Measurements from ENCODE around the gene SPANXN5. TPM values are rescaled to one million over a fixed set of nuclear protein-coding genes. Genes with fewer than 3 reads are reported as not detected.
"Not testable (repeated sequence)": the region's sequence is repeated elsewhere in the genome, so short reads cannot be mapped to it uniquely, and the experiment has no call there.

SPANXN5 gene, protein sequence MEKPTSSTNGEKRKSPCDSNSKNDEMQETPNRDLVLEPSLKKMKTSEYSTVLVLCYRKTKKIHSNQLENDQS
- not detected for total RNA-seq
- not detected for polyA plus RNA-seq (2013, experiment 1 of 2)
- polyA plus RNA-seq (2013, experiment 2 of 2): not detected
- long read RNA-seq, experiment 1: 0 reads
- long read RNA-seq, experiment 2: 0 reads
- long read RNA-seq, experiment 3: 0 reads
- long read RNA-seq, experiment 4: 0 reads

DNA sequence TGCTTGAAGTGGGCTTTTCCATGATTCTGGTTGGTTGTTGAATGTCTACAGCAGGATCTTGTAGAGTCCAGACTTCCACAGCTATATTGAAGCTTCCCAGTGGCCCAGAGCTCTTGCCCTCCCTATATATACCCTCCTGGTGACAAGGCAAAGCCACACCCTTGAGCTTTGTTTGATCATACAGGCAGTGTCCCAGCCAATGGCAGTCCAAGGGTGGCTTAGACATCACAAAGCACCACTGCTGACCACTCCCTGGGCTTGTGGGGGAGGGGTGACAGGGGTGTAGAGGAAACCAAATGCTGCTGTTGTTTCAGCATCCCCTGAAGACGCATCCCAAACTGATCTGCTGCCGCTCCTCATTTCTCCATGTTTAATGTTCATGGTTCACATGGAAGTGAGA, at the start of gene SPANXN5:
Gene SPANXN5, minus strand, starts transcription at position 101 of the 400 bp plus-strand sequence. Its CDS starts 79 bp downstream, at position 22.
- H3K4me3 ChIP-seq (ENCODE audit: low read length); H3K27me3 ChIP-seq (ENCODE audit: control insufficient read depth, insufficient read depth, low read length, poor library complexity, severe bottlenecking); H3K9me3 ChIP-seq (ENCODE audit: control insufficient read depth, low read length); H3K36me3 Mint-ChIP-seq (ENCODE audit: low read depth); H3K4me3 Mint-ChIP-seq; H3K27ac Mint-ChIP-seq; H3K36me3 ChIP-seq (ENCODE audit: control insufficient read depth, insufficient read depth, low read length); H3K27ac ChIP-seq (ENCODE audit: low read depth, low read length); DNase-seq; H3K9ac ChIP-seq (ENCODE audit: extremely low read depth, low read length, poor library complexity, severe bottlenecking); H3K4me1 Mint-ChIP-seq; H3K4me1 ChIP-seq (ENCODE audit: control insufficient read depth, insufficient read depth, low read length): not testable (repeated sequence)
- Mint-ChIP-seq H3K27me3 (ENCODE audit: insufficient read depth) (peaks cover 16% of the 10 kb centered on the region), H3K9me3 (peaks cover 32% of the 10 kb centered on the region)
- 40% methylated on average over 1 of the region's 2 CpGs; no CpG with 5 or more reads in 1 of the 2 experiments for WGBS, 2 experiments (ENCODE audit: insufficient coverage in 1 of 2, insufficient read length in 1 of 2)

DNA sequence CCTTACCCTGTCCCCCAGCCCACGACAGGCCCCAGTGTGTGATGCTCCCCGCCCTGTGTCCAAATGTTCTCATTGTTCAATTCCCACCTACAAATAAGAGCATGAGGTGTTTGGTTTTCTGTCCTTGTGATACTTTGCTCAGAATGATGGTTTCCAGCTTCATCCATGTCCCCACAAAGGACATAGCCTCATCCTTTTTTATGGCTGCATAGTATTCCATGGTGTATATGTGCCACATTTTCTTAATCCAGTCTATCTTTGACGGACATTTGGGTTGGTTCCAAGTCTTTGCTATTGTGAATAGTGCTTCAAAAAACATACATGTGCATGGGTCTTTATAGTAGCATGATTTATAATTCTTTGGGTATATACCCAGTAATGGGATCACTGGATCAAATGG, 46.4 kb upstream of the SPANXN5 start:
- H3K27me3 ChIP-seq (ENCODE audit: control insufficient read depth, insufficient read depth, low read length, poor library complexity, severe bottlenecking); H3K4me1 Mint-ChIP-seq; H3K27ac Mint-ChIP-seq; H3K36me3 Mint-ChIP-seq (ENCODE audit: low read depth); DNase-seq; H3K27ac ChIP-seq (ENCODE audit: low read depth, low read length); H3K4me3 ChIP-seq (ENCODE audit: low read length); H3K36me3 ChIP-seq (ENCODE audit: control insufficient read depth, insufficient read depth, low read length); H3K4me3 Mint-ChIP-seq; H3K9me3 ChIP-seq (ENCODE audit: control insufficient read depth, low read length); H3K9ac ChIP-seq (ENCODE audit: extremely low read depth, low read length, poor library complexity, severe bottlenecking); H3K4me1 ChIP-seq (ENCODE audit: control insufficient read depth, insufficient read depth, low read length): not testable (repeated sequence)
- WGBS, 2 experiments (ENCODE audit: insufficient coverage in 1 of 2, insufficient read length in 1 of 2): 54 to 100% methylated on average over 1 to 2 of the region's 3 CpGs
- Mint-ChIP-seq H3K27me3 (ENCODE audit: insufficient read depth) (peaks cover 24% of the 10 kb centered on the region), H3K9me3 (peaks cover 53% of the 10 kb centered on the region)

- Histone ChIP-seq H3K27me3 (ENCODE audit: control insufficient read depth, insufficient read depth, low read length, poor library complexity, severe bottlenecking) (no peaks in the 10 kb centered on the region), H3K9ac (ENCODE audit: extremely low read depth, low read length, poor library complexity, severe bottlenecking) (no peak overlapping the region), H3K27ac (ENCODE audit: low read depth, low read length) (no peak overlapping the region), H3K36me3 (ENCODE audit: control insufficient read depth, insufficient read depth, low read length) (no peaks in the 10 kb centered on the region), H3K4me1 (ENCODE audit: control insufficient read depth, insufficient read depth, low read length) (no peaks in the 10 kb centered on the region), H3K9me3 (ENCODE audit: control insufficient read depth, low read length) (no peaks in the 10 kb centered on the region), H3K4me3 (ENCODE audit: low read length) (no peak overlapping the region)
- WGBS, 2 experiments (ENCODE audit: insufficient coverage in 1 of 2, insufficient read length in 1 of 2): 90% methylated on average over 1 of the region's 2 CpGs; no CpG with 5 or more reads in 1 of the 2 experiments
- H3K36me3 Mint-ChIP-seq (ENCODE audit: low read depth): no peaks in the 10 kb centered on the region
- no peaks in the 10 kb centered on the region for H3K4me1 Mint-ChIP-seq
- DNase-seq: no peak
- TF ChIP-seq, protein P1, sequence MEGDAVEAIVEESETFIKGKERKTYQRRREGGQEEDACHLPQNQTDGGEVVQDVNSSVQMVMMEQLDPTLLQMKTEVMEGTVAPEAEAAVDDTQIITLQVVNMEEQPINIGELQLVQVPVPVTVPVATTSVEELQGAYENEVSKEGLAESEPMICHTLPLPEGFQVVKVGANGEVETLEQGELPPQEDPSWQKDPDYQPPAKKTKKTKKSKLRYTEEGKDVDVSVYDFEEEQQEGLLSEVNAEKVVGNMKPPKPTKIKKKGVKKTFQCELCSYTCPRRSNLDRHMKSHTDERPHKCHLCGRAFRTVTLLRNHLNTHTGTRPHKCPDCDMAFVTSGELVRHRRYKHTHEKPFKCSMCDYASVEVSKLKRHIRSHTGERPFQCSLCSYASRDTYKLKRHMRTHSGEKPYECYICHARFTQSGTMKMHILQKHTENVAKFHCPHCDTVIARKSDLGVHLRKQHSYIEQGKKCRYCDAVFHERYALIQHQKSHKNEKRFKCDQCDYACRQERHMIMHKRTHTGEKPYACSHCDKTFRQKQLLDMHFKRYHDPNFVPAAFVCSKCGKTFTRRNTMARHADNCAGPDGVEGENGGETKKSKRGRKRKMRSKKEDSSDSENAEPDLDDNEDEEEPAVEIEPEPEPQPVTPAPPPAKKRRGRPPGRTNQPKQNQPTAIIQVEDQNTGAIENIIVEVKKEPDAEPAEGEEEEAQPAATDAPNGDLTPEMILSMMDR (conservative IDR thresholded peaks at IDR 0.05): no peak
- no peak overlapping the region for H3K27ac Mint-ChIP-seq
- H3K27me3 Mint-ChIP-seq (ENCODE audit: insufficient read depth): peaks cover 10% of the 10 kb centered on the region
- peaks cover 38% of the 10 kb centered on the region for H3K9me3 Mint-ChIP-seq
- H3K4me3 Mint-ChIP-seq: no peak overlapping the region
These were observed 41.9 kb upstream of the SPANXN5 start for GRCh38 chrX:52839137-52839536.

DNA sequence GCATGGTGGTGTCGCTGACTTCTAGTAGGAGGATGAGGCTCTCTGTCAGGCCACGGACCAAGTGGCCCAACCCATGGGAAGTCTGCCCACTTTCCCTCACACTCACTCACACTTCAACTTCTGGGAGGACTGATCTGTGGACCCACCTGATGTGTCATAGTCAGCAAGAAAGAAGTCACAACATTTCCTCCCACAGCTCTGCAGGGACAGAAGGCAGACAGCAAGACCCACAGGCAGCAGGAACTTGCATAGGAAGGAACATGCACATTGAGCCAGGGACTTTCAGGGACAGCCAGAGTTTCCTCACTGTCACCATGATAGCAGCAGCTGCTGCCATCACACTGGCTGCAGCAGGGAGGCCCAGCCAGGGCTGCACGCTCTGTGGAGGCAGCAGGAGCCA, 33.3 kb upstream of the SPANXN5 start:
- H3K27me3 Mint-ChIP-seq (ENCODE audit: insufficient read depth): peaks cover 9% of the 10 kb centered on the region
- 43% methylated on average over 2 of the region's 3 CpGs; no CpG with 5 or more reads in 1 of the 2 experiments for WGBS, 2 experiments (ENCODE audit: insufficient coverage in 1 of 2, insufficient read length in 1 of 2)
- H3K4me3 ChIP-seq (ENCODE audit: low read length): no peak overlapping the region
- no peaks in the 10 kb centered on the region for H3K4me1 ChIP-seq (ENCODE audit: control insufficient read depth, insufficient read depth, low read length)
- no peaks in the 10 kb centered on the region for H3K36me3 ChIP-seq (ENCODE audit: control insufficient read depth, insufficient read depth, low read length)
- no peak for DNase-seq
- no peaks in the 10 kb centered on the region for H3K27me3 ChIP-seq (ENCODE audit: control insufficient read depth, insufficient read depth, low read length, poor library complexity, severe bottlenecking)
- no peak overlapping the region for H3K4me3 Mint-ChIP-seq
- no peak overlapping the region for H3K27ac Mint-ChIP-seq
- TF ChIP-seq, protein P1 (conservative IDR thresholded peaks at IDR 0.05): no peak
- H3K9me3 Mint-ChIP-seq: peaks cover 59% of the 10 kb centered on the region
- H3K36me3 Mint-ChIP-seq (ENCODE audit: low read depth): no peaks in the 10 kb centered on the region
- H3K27ac ChIP-seq (ENCODE audit: low read depth, low read length): no peak overlapping the region
- no peak overlapping the region for H3K9ac ChIP-seq (ENCODE audit: extremely low read depth, low read length, poor library complexity, severe bottlenecking)
- H3K4me1 Mint-ChIP-seq: no peaks in the 10 kb centered on the region
- no peaks in the 10 kb centered on the region for H3K9me3 ChIP-seq (ENCODE audit: control insufficient read depth, low read length)

Data from endodermal cell (in vitro differentiated cells).